HG03060 (cell line): ENCODE data around the gene TBX6.
"Not testable (repeated sequence)": the region's sequence is repeated elsewhere in the genome, so short reads cannot be mapped to it uniquely, and the experiment has no call there.

Source experiments
- ATAC-seq: cut with Tn5 transposase; IDR thresholded peaks from one replicate; pipeline ENCODE4 v1.9.1; 2021; ENCODE audit warnings: low read depth, moderate number of reproducible peaks; ENCODE audit not compliant: unreplicated experiment

TBX6 gene

DNA sequence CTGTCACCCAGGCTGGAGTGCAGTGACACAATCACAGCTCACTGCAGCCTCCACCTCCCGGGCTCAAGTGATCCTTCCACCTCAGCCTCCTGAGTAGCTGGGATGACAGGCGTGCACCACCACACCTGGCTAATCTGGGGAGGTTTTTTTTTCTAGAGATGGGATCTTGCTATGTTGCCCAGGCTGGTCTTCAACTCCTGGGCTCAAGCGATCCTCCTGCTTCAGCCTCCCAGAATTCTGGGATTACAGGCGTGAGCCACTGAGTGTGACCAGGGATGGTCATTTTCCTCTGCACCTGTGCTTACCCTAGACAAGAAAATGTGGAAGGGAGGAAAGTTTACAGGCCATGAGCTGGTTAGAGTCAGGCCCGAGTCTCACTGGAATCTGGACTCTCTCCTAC is 51.0 kb downstream of the TBX6 start:
- not testable (repeated sequence) for ATAC-seq

DNA sequence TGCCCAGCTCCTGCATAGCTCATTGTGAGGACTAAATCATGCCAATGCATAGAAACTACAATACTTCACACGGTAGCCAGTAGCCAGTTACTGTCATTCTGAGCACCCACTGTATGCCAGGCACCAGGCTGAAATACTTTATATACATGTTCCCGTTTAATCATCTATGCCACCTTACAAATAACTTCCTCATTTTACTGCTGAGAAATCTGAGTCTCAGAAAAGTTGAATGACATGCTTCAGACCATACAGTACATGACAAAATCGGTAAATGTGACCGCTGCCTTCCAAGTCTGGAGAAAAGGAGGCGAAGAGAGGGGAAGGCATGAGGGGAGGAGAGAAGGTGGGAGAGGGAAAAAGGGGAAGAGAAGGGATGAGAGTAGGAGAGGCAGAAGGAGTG is 51.5 kb downstream of the TBX6 start:
- ATAC-seq, result no peak
